ENCODE data around the gene PEX6.
A peak's percentile ranks its signal among the peaks of the same experiment; 100 is the strongest.

The PEX6 gene

DNA sequence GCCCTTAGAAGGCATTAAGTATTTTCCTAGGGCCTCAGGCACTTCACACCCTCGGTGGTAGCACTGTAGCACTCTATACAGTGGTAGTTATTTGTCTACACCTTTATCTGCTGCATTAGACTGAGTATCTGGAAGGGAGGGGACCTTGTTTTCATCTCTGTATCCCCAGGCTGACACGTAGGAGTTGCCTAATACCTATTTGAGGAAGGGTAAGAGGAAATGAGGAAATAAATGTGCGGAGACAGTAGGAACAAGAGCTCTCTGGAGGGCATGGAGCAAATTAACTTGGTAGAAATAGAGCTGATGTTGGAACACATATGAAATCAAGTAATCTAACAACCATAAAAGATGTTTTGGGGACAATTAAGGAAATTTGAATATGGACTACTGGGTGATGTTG lies 45.8 kb downstream of the PEX6 start:
- DNase-seq (ENCODE audit: low spot score) = no peak

DNA sequence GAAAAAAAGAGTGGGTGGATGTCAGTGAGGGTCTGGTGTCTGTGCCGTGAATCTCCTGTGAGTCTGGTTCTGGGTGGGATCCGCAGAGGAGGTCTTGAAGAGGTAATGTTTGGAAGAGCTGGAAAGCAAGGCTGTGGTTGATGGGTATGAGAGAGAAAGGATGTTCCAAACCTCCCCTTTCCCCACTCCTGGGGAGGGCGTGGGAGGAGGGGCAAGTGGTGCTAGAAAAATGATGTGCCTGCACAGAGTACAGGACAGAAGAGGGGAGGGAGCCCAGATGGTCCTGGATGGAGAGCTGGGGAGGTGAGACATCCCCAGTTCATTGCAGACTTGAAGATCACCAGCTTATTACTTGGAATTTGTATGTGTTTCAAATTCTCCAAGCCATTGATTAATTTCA lies 46.6 kb downstream of the PEX6 start:
- DNase-seq (ENCODE audit: low spot score) = no peak

DNA sequence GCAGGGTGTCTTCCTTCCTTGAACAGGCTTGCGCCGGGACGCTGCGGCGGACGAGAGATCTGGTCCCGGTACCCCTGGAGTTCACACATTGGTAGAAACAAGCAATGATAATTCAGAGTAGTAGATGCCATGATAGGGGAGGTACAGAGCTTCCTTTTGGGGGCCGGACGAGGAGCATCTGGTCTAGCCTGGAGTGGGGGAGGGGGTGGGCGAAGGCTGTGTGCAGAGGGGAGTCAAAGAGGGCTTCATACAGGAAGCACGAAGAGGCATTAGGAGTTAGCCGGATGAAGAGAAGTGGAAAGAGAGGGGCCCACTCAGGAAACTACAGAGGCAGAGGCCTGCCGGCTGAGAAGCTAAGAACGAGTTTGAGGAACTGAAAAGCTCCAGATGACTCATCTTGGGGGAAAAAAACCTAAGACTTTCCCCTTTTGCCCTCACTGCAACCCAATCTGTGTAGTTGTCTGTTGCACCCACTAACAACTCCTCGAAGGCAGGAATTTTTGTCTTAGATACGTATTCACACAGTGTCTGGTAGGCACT lies 49.1 kb downstream of the PEX6 start:
- DNase-seq (ENCODE audit: low spot score) = no peak

DNA sequence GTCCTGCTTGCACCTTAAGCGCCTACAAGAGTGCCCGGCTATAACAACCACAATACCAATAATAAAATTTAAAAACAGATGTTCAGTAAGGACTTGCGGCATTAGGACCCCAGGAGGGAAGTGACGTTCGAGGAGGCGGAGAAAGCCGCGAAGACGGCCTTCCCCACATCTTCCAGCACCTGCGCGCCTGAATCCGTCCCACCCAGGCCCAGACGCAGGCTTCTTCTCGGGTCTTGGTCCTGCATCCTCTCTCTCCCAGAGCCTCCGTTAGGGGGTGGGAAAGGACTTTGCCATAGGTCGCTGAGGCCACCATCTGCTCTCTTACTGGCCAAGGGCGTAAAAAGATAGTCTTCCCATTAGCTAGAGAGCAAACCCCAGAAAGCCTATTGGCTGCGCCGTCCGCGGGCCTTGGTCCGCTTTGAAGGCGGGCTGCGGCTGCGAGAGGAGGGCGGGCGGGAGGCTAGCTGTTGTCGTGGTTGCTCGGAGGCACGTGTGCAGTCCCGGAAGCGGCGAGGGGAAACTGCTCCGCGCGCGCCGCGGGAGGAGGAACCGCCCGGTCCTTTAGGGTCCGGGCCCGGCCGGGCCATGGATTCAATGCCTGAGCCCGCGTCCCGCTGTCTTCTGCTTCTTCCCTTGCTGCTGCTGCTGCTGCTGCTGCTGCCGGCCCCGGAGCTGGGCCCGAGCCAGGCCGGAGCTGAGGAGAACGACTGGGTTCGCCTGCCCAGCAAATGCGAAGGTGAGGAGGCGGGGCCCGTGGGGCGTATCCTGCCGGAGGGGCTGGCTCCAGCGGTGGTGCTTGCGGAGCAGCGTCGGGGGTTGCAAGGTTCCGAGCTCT lies 49.8 kb downstream of the PEX6 start, which contains the start of gene CNPY3:
Gene CNPY3, plus strand, starts transcription at position 495 of the 835 bp plus-strand sequence. Its CDS starts 91 bp downstream, at position 586.
- peak; percentile 95 for DNase-seq (ENCODE audit: low spot score)

DNA sequence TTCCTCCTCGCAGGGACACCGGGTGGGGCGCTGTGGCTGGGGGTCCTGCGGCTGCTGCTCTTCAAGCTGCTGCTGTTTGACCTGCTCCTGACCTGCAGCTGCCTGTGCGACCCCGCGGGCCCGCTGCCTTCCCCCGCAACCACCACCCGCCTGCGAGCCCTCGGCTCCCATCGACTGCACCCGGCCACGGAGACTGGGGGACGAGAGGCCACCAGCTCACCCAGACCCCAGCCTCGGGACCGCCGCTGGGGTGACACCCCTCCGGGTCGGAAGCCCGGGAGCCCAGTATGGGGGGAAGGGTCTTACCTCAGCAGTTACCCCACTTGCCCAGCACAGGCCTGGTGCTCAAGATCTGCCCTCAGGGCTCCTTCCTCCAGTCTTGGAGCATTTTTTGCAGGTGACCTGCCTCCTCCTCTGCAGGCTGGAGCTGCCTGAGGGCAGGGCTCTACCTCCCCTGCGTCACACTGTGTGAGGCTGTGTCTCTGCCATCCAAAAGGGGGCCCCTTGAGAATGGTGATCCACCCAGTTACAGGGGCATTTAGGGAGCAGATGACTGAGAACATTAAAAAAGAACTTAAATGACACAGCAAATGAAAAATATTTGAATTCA lies 53.6 kb downstream of the PEX6 start:
- no peak for DNase-seq (ENCODE audit: low spot score)

DNA sequence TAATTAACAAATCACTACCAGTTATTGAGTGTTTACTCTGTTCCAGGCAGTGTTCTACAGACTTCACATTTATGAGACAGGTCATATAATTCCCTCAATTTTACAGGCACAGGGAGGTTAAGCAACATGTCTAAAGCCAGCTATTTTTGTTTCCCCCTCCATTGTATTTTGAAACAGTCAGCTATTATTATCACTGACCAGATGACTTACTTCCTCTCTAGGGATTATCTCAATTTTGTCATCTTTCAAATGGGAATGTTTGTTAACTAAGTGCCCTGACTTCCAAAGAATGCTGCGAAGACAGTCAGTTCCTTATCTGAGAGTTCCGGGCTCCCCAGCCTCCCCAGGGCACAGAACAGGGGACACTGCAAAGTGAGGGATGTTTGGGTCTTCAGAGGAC lies 55.3 kb downstream of the PEX6 start:
- no peak for DNase-seq (ENCODE audit: low spot score)

DNA sequence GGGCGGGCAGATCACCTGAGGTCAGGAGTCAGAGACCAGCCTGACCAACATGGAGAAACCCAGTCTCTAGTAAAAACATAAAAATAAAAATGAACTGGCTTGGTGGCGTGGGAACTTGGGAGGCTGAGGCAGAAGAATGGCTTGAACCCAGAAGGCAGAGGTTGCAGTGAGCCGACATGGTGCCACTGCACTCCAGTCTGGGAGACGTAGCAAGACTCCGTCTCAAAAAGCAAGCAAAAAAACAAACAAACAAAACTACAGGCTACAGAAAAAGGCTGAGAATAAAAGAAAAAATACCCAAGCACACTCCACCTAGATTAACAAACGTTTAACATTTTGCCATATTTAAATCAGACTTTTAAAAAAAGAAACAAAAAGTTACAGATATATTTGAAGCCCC lies 57.2 kb downstream of the PEX6 start:
- no peak for DNase-seq (ENCODE audit: low spot score)

DNA sequence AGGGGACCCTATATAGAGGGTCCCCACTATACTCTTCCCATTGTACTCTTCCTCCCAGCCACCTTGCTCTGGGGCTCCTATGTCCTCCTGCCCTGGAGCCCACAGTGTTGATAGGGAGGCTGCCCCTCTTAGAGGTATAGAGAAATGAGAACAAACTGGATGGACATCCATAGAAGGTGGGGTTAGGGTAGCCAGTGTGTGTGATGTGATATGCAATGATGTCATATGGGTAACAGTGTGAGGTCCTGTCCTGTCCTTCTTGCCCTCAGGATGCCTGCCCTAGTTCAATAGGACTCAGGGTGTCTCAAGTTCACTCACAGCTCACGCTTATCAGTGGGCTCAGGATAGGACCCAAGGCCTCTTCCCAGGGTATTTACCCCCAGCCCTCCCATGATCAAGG lies 62.7 kb downstream of the PEX6 start:
- no peak for DNase-seq (ENCODE audit: low spot score)

DNA sequence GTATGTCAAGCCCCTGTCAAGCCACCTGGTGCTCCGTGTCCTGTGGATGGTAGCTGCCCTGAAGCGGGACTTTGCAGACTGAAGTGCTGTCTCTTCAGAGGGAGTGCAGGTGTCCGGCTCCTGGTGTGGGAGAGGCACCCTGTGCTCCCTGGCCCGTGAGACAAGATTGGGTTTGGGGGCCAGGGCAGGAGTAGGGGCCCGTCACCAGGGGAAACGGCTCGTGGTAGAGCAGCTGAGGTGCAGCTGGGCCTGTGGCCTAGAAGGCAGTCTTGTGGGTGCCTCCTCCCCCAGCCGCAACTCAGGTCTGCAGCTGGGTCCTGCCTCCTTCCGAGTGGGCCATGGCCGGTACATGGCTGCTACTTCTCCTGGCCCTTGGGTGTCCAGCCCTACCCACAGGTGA lies 63.2 kb downstream of the PEX6 start, which contains the start of gene PTCRA:
Gene PTCRA, plus strand, starts transcription at position 322 of the 400 bp plus-strand sequence. Its CDS starts 17 bp downstream, at position 339.
- DNase-seq (ENCODE audit: low spot score) = no peak

DNA sequence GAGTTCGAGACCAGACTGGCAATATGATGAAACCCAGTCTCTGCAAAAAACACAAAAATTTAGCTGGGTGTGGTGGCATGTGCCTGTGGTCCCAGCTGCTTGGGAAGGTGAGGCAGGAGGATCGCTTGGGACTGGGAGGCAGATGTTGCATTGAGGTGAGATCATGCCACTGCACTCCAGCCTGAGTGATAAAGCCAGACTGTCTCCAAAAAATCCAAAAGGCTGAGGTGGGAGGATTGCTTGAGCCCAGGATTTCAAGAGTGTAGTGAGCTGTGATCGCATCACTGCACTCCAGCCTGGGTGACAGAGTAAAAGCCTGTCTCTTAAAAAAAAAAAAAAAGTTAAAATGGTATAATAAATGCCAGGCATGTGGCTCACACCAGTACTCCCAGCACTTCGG lies 64.4 kb downstream of the PEX6 start:
- no peak for DNase-seq (ENCODE audit: low spot score)
